HepG2 (cell line): Measurements from ENCODE around the gene FAM110A. TPM values are rescaled to one million over a fixed set of nuclear protein-coding genes. Genes with fewer than 3 reads are reported as not detected.
A peak's percentile ranks its signal among the peaks of the same experiment; 100 is the strongest.

ENCODE experiments used
- CHCHD3 ChIP-seq: sonication (generic); formaldehyde crosslinking; IDR thresholded peaks from 2 replicates; pipeline ENCODE4 v1.8.0; 2022; ENCODE audit warnings: mild to moderate bottlenecking, missing genetic modification reagents, moderate library complexity
- DRAP1 ChIP-seq: IDR thresholded peaks from 2 replicates; pipeline ENCODE4 v1.6.1; 2016; ENCODE audit warnings: missing genetic modification reagents, missing compliant biosample characterization
- GLI4 ChIP-seq: sonication (generic); formaldehyde crosslinking; IDR thresholded peaks from 2 replicates; pipeline ENCODE4 v1.5.1; 2020; ENCODE audit warnings: missing genetic modification reagents, mild to moderate bottlenecking, moderate library complexity, borderline replicate concordance
- GMEB2 ChIP-seq: IDR thresholded peaks from 2 replicates; pipeline ENCODE4 v1.6.1; 2016; ENCODE audit warnings: missing biosample characterization, missing genetic modification reagents, low read depth
- GPN1 ChIP-seq: sonication (generic); formaldehyde crosslinking; IDR thresholded peaks from 2 replicates; pipeline ENCODE4 v1.5.1; 2020; ENCODE audit warnings: missing genetic modification reagents, borderline replicate concordance
- HMGXB3 ChIP-seq: sonication (generic); formaldehyde crosslinking; IDR thresholded peaks from 2 replicates; pipeline ENCODE4 v1.4.0; 2020; ENCODE audit warnings: missing genetic modification reagents, borderline replicate concordance
- ISL2 ChIP-seq: sonication (generic); formaldehyde crosslinking; IDR thresholded peaks from 2 replicates; pipeline ENCODE4 v1.5.0; 2020; ENCODE audit warnings: missing genetic modification reagents
- MAFF ChIP-seq: IDR thresholded peaks from 2 replicates; pipeline ENCODE4 v1.6.1; 2011; ENCODE audit warnings: low read depth, low read length, improper control_type of control experiment
- MED8 ChIP-seq: sonication (generic); formaldehyde crosslinking; IDR thresholded peaks from 2 replicates; pipeline ENCODE4 v1.8.1; 2023; ENCODE audit warnings: mild to moderate bottlenecking, missing genetic modification reagents; ENCODE audit not compliant: insufficient replicate concordance
- RFX1 ChIP-seq: fragments of 450-650 bp; IDR thresholded peaks from 2 replicates; pipeline ENCODE4 v1.6.1; 2017
- SKIL ChIP-seq: sonication (generic); formaldehyde crosslinking; IDR thresholded peaks from 2 replicates; pipeline ENCODE4 v1.8.0; 2022; ENCODE audit warnings: missing genetic modification reagents, mild to moderate bottlenecking, moderate library complexity, borderline replicate concordance
- SMC3 ChIP-seq: IDR thresholded peaks from 2 replicates; pipeline ENCODE4 v1.6.1; 2011; ENCODE audit warnings: low read length, improper control_type of control experiment
- ZFP36L1 ChIP-seq: sonication (generic); formaldehyde crosslinking; IDR thresholded peaks from 2 replicates; pipeline ENCODE4 v1.8.0; 2022; ENCODE audit warnings: mild to moderate bottlenecking, missing genetic modification reagents, moderate library complexity
- ZFP36L2 ChIP-seq: sonication (generic); formaldehyde crosslinking; IDR thresholded peaks from 2 replicates; pipeline ENCODE4 v1.4.0; 2020; ENCODE audit warnings: missing genetic modification reagents
- ZGPAT ChIP-seq: IDR thresholded peaks from 2 replicates; pipeline ENCODE4 v1.6.1; 2016; ENCODE audit warnings: mild to moderate bottlenecking
- ZNF20 ChIP-seq: sonication (generic); formaldehyde crosslinking; IDR thresholded peaks from 2 replicates; pipeline ENCODE4 v1.4.0; 2020; ENCODE audit warnings: mild to moderate bottlenecking, moderate library complexity, missing genetic modification reagents
- ZNF460 ChIP-seq: sonication (generic); formaldehyde crosslinking; IDR thresholded peaks from 2 replicates; pipeline ENCODE4 v1.5.1; 2020; ENCODE audit warnings: missing genetic modification reagents, mild to moderate bottlenecking, borderline replicate concordance
- ZNF746 ChIP-seq: sonication (generic); formaldehyde crosslinking; IDR thresholded peaks from 2 replicates; pipeline ENCODE4 v1.8.0; 2022; ENCODE audit warnings: mild to moderate bottlenecking, missing genetic modification reagents
- ZNF768 ChIP-seq: sonication (generic); formaldehyde crosslinking; IDR thresholded peaks from 2 replicates; pipeline ENCODE4 v1.4.0; 2020; ENCODE audit warnings: missing genetic modification reagents
- ZSCAN30 ChIP-seq: sonication (generic); formaldehyde crosslinking; IDR thresholded peaks from 2 replicates; pipeline ENCODE4 v1.5.0; 2020; ENCODE audit warnings: mild to moderate bottlenecking, missing genetic modification reagents
- ZSCAN9 ChIP-seq: IDR thresholded peaks from 2 replicates; pipeline ENCODE4 v1.6.1; 2016; ENCODE audit warnings: borderline replicate concordance
- polyA plus RNA-seq, 8 experiments: library from polyadenylated mRNA; depleted of rRNA in 3 of 8; stranded (reverse) in 7 of 8; unstranded in 1 of 8; fragments of >200 nt; fragmentation: Illumina TruSeq in 4 of 8; extraction: Trizol in 4 of 8; gene quantifications; 2 replicates each; pipeline versions ENCODE4 v1.2.1 to v1.2.3, GENCODE V29; 2011 to 2016; ENCODE audit warnings: low read depth in 4 of 8, missing spikeins in 1 of 8, mixed read lengths in 1 of 8; ENCODE audit not compliant: insufficient read depth in 1 of 8
- total RNA-seq, 5 experiments: library from RNA; depleted of rRNA; stranded (reverse); fragments of >200 nt; fragmentation: Illumina TruSeq; extraction: Trizol; gene quantifications; 2 replicates each; pipeline ENCODE4 v1.2.3, GENCODE V29; 2016; ENCODE audit warnings: low read depth in 1 of 5

Gene FAM110A
- total and polyA plus RNA-seq, 2 of the 13 experiments (the other 11 are each of a cell fraction or from before 2014, with no cell fraction given): 1.9 TPM

- peak; percentile 89 for TF ChIP-seq ZGPAT
- TF ChIP-seq SKIL (CRISPR knock-in tag): no peak
- TF ChIP-seq ZNF20 (CRISPR knock-in tag): no peak
- 0 out of 2 replicates have a peak, but pooled peaks have one; percentile 26 for TF ChIP-seq GLI4 (CRISPR knock-in tag)
- TF ChIP-seq GPN1 (CRISPR knock-in tag): no peak
- peak; percentile 93; the same call in 1 of the 2 replicates for TF ChIP-seq ZFP36L2 (CRISPR knock-in tag)
- TF ChIP-seq RFX1: peak; percentile 96
- TF ChIP-seq ZSCAN30: no peak
- TF ChIP-seq GMEB2 (CRISPR knock-in tag): no peak
- peak; percentile 63; the same call in 1 of the 2 replicates for TF ChIP-seq HMGXB3
- no peak for TF ChIP-seq ZNF460 (CRISPR knock-in tag)
- TF ChIP-seq ZFP36L1 (CRISPR knock-in tag): peak; percentile 56
- no peak for TF ChIP-seq SMC3
- peak; percentile 49; the same call in 1 of the 2 replicates for TF ChIP-seq ZSCAN9 (CRISPR knock-in tag)
- TF ChIP-seq CHCHD3 (CRISPR knock-in tag): no peak
- no peak for TF ChIP-seq MAFF
- TF ChIP-seq ISL2 (CRISPR knock-in tag): peak; percentile 55
- peak; percentile 76; the same call in 1 of the 2 replicates for TF ChIP-seq ZNF768 (CRISPR knock-in tag)
- TF ChIP-seq MED8: no peak
- no peak for TF ChIP-seq ZNF746 (CRISPR knock-in tag)
- peak; percentile 64 for TF ChIP-seq DRAP1
These were observed at the start of gene FAM110A (continued) for GRCh38 chr20:833450-834150.
